AG04449 (cell line): Measurements from ENCODE around the gene NT5E.
A peak's percentile ranks its signal among the peaks of the same experiment; 100 is the strongest.

Source experiments
- CTCF ChIA-PET: fragments of 350-600 bp; formaldehyde crosslinking; extraction: SDS; loops from one replicate; lab custom pipeline; 2021; ENCODE audit warnings: antibody characterized with exemption; lab: Yijun Ruan, JAX
- POLR2A ChIA-PET: fragments of 400-600, 350-600 bp; formaldehyde crosslinking; extraction: SDS; loops from one replicate; lab custom pipeline; 2020; ENCODE audit warnings: antibody characterized with exemption, inconsistent platforms; lab: Yijun Ruan, JAX
- DNase-seq: peaks from one replicate; pipeline ENCODE4 v3.0.0-alpha.2; 2010; ENCODE audit warnings: low read depth, low spot score
- H3K4me3 ChIP-seq: 2 replicates; pipeline ENCODE4 v1.5.1; 2011; ENCODE audit warnings: low read depth, mild to moderate bottlenecking, control low read depth, low read length
- TF ChIP-seq, protein P1 (sequence below): IDR thresholded peaks from one replicate; pipeline ENCODE4 v1.5.1; 2011; ENCODE audit warnings: mild to moderate bottlenecking, moderate library complexity, low read length, control low read depth, inconsistent platforms; ENCODE audit not compliant: insufficient read depth; ENCODE audit errors: missing control alignments

Gene NT5E

DNA sequence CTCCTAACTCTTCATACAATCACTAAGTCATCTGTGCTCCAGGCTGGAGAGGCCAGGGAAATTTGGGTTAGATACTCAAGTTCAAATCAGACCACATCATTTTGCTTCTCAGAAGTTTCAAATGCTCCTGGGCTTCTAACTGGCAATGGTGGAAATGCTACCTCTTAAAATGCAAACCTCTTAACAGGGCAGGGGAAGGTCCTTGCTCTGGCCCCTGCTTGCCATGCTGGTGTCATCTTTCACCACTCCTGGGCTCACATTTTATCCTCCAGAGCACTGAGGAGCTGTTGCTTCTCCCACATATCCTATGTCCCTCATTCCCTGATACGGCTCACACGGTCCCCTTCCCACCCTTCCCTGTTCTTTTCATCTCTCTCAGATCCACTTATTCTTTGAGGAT lies 41.8 kb upstream of the NT5E start:
- no peak overlapping the region for H3K4me3 ChIP-seq
- CTCF ChIA-PET, result no interaction called here
- TF ChIP-seq, protein P1, sequence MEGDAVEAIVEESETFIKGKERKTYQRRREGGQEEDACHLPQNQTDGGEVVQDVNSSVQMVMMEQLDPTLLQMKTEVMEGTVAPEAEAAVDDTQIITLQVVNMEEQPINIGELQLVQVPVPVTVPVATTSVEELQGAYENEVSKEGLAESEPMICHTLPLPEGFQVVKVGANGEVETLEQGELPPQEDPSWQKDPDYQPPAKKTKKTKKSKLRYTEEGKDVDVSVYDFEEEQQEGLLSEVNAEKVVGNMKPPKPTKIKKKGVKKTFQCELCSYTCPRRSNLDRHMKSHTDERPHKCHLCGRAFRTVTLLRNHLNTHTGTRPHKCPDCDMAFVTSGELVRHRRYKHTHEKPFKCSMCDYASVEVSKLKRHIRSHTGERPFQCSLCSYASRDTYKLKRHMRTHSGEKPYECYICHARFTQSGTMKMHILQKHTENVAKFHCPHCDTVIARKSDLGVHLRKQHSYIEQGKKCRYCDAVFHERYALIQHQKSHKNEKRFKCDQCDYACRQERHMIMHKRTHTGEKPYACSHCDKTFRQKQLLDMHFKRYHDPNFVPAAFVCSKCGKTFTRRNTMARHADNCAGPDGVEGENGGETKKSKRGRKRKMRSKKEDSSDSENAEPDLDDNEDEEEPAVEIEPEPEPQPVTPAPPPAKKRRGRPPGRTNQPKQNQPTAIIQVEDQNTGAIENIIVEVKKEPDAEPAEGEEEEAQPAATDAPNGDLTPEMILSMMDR, result no peak
- DNase-seq, result no peak
- POLR2A ChIA-PET, result no interaction called here

DNA sequence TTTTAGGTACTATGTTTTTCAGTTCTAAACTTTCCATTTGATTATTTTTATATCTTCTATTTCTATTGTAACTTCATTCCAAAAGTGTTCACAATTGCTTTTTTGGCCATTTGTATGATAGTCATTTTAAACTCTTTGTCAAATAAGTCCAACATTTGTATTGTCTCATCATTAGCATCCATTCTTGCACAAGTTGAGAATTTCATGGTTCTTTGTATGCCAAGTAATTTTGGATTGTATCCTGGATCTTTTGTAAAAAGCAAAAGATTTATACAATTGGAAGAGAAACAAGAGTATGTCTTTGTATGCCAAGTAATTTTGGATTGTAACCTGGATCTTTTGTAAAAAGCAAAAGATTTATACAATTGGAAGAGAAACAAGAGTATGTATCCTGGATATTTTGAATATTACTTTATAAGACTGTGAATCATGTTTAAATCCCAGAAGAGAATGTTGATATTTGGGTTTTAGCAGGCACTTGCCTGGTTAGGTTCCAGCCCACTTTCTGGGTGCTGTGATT lies 36.9 kb upstream of the NT5E start:
- TF ChIP-seq, protein P1, result no peak
- ChIA-PET CTCF (interaction anchor here (1.5 to 1.9 kb wide), 2 partner anchors 8 to 89 kb away, joined by 4 read pairs; no protein-coding TSS in a partner anchor), POLR2A (no interaction called here)
- no peak for DNase-seq
- no peak overlapping the region for H3K4me3 ChIP-seq

DNA sequence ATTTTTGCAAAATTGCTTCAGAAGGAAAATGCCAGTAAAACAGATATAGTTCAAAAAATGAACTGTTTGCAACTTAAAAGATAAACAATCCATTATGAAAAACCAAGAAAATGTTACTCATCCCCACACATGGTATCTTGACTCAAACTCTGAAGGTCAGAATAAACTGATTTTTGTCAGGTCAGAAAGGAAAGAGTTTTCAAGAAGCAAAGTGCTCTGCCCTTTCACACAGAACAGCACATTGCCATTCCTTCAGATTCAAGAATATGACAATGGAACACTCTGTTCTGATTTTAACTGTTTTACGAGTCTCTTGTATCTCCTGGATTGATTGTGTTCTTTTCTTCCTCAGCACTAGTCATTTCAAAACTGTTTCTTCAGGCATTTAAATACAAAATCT lies 33.8 kb upstream of the NT5E start:
- ChIA-PET CTCF (no interaction called here), POLR2A (interaction anchor here (2.3 kb wide), 1 partner anchor 12 kb away, joined by 7 read pairs; no protein-coding TSS in a partner anchor)
- TF ChIP-seq, protein P1, result no peak
- DNase-seq, result no peak
- no peak overlapping the region for H3K4me3 ChIP-seq

DNA sequence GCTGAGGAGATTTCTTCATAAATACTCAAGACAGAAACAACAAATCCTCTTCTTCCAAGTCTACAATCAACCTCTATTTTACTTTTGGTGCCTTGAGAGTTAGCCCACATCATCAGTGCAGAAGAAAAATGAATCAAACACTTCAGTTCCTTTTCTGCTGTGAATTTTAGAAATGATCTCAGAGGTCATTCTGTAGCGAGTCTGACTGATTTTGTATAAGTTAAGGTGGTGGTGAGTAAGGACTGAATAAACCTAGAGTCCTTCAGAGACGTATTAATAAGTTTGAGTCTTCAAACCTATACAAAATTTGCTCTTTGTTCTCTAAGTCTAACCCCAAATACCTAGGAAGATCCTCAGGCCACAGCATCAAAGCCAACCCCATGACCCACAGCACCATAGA lies 33.1 kb upstream of the NT5E start:
- no peak overlapping the region for H3K4me3 ChIP-seq
- ChIA-PET CTCF (interaction anchor here (0.7 to 1.0 kb wide), 2 partner anchors 72 to 120 kb away, joined by 3 read pairs; no protein-coding TSS in a partner anchor), POLR2A (interaction anchor here (0.6 to 2.3 kb wide), 3 partner anchors 12 to 42 kb away, joined by 3 to 7 read pairs (median 3); no protein-coding TSS in a partner anchor)
- no peak for DNase-seq
- TF ChIP-seq, protein P1, result no peak

DNA sequence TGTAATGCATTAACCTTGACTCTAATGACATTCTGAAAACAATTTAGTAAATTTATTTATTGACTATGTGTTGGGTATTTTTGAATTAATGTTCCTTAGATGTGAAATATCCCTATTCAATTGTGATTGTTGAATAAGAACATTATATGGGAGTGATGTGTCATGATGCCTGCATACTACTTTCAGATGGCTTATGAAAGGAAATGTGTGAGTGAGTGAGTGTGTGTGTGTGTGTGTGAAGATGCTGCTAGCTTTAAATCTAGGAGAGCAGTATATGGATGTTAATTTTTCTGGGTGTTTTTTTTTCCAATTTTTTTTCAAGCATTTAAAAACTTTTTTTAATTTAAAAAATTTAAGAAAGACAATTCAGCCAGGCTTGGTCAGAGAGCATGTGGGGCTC lies 32.5 kb upstream of the NT5E start:
- H3K4me3 ChIP-seq, result no peak overlapping the region
- TF ChIP-seq, protein P1, result no peak
- CTCF ChIA-PET, result interaction anchor here (0.7 to 1.0 kb wide), 2 partner anchors 71 to 119 kb away, joined by 3 read pairs; no protein-coding TSS in a partner anchor
- POLR2A ChIA-PET, result interaction anchor here (0.7 to 2.3 kb wide), 2 partner anchors 13 to 42 kb away, joined by 3 to 7 read pairs; no protein-coding TSS in a partner anchor
- no peak for DNase-seq

DNA sequence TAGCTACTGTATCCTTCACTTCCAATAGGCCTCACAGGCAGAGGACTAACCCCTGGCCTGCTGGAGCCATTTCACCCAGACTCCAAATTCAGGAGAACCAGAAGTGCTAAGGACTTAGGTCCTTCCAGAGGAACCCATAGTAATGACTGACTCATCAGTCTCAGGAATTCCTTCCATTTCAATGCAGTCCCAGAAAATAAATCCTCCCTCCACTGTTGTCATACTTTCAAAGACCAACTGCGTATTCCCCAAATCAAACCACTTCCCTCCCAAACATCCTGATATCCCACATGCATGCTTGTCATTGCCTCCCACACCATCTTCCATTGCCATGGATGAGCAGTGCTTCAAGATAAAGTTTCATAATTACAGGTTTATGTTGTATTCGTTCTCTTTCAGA lies 31.8 kb upstream of the NT5E start:
- no peak overlapping the region for H3K4me3 ChIP-seq
- TF ChIP-seq, protein P1, result no peak
- DNase-seq, result peak; percentile 73
- ChIA-PET POLR2A (interaction anchor here (1.8 to 2.3 kb wide), 2 partner anchors 14 to 32 kb away, joined by 6 to 7 read pairs; partner anchors contain the start of gene NT5E), CTCF (no interaction called here)
